Fibroblast of lung (primary cell): ENCODE data around the gene RANBP1. TPM values are rescaled to one million over a fixed set of nuclear protein-coding genes. Genes with fewer than 3 reads are reported as not detected.

Source experiments
- DNase-seq, 2 donors: peaks; one replicate each; pipeline versions ENCODE4 v3.0.0 to v3.0.0-alpha.2; 2010; ENCODE audit warnings: low read depth in 2 of 2
- H2AFZ ChIP-seq: 2 replicates; pipeline ENCODE4 v1.5.1; 2012; ENCODE audit warnings: low read length, control low read depth, inconsistent platforms
- H3K27ac ChIP-seq: 2 replicates; pipeline ENCODE4 v1.5.1; 2011; ENCODE audit warnings: low read length, control low read depth; ENCODE audit not compliant: insufficient read depth
- H3K27me3 ChIP-seq: 2 replicates; pipeline ENCODE4 v1.5.1; 2011; ENCODE audit warnings: mild to moderate bottlenecking, low read length; ENCODE audit not compliant: control insufficient read depth, insufficient read depth
- H3K36me3 ChIP-seq: 2 replicates; pipeline ENCODE4 v1.5.1; 2011; ENCODE audit warnings: low read length; ENCODE audit not compliant: control insufficient read depth, insufficient read depth
- H3K4me1 ChIP-seq: 2 replicates; pipeline ENCODE4 v1.5.1; 2011; ENCODE audit warnings: low read length; ENCODE audit not compliant: control insufficient read depth, insufficient read depth; ENCODE audit errors: extremely low read depth
- H3K4me2 ChIP-seq: 2 replicates; pipeline ENCODE4 v1.5.1; 2011; ENCODE audit warnings: low read length, control low read depth; ENCODE audit not compliant: insufficient read depth; ENCODE audit errors: extremely low read depth
- H3K4me3 ChIP-seq, 4 experiments: fragments of 200-600 bp in 1 of 4; sonication (generic) in 1 of 4; replicated peaks in 1 of 4; 2 replicates each; pipeline ENCODE4 v1.5.1; 2011 to 2016; ENCODE audit warnings: low read length in 4 of 4, low read depth in 3 of 4, mild to moderate bottlenecking in 3 of 4, control low read depth in 2 of 4, inconsistent platforms in 1 of 4, mixed read lengths in 1 of 4; ENCODE audit not compliant: insufficient read depth in 1 of 4; ENCODE audit errors: control extremely low read depth in 1 of 4
- H3K79me2 ChIP-seq: 2 replicates; pipeline ENCODE4 v1.5.1; 2012; ENCODE audit warnings: mild to moderate bottlenecking, low read length, inconsistent platforms; ENCODE audit not compliant: control insufficient read depth, insufficient read depth
- H3K9ac ChIP-seq: 2 replicates; pipeline ENCODE4 v1.5.1; 2011; ENCODE audit warnings: mild to moderate bottlenecking, low read length, control low read depth; ENCODE audit not compliant: insufficient read depth
- H3K9me3 ChIP-seq: 2 replicates; pipeline ENCODE4 v1.5.1; 2012; ENCODE audit warnings: low read depth, low read length; ENCODE audit not compliant: control insufficient read depth, insufficient read depth
- H4K20me1 ChIP-seq: 2 replicates; pipeline ENCODE4 v1.5.1; 2011; ENCODE audit warnings: low read length; ENCODE audit not compliant: control insufficient read depth, insufficient read depth; ENCODE audit errors: extremely low read depth
- CTCF ChIP-seq, 2 donors: IDR thresholded peaks in 1 of 2; conservative IDR thresholded peaks in 1 of 2; 1 replicate in 1 of 2; 2 replicates in 1 of 2; pipeline ENCODE4 v1.5.1; 2011 to 2012; ENCODE audit warnings: low read length in 2 of 2, control low read depth in 1 of 2, inconsistent platforms in 1 of 2, low read depth in 1 of 2, mild to moderate bottlenecking in 1 of 2
- EZH2 ChIP-seq: IDR thresholded peaks from 2 replicates; pipeline ENCODE4 v1.5.1; 2012; ENCODE audit warnings: low read length, control low read depth, mild to moderate bottlenecking; ENCODE audit errors: missing control alignments
- polyA plus RNA-seq, 2 donors: library from polyadenylated mRNA; depleted of rRNA in 1 of 2; stranded (reverse) in 1 of 2; unstranded in 1 of 2; fragments of >200 nt; gene quantifications; 2 replicates each; pipeline ENCODE4 v1.2.1, GENCODE V29; 2011 to 2012; ENCODE audit warnings: missing spikeins in 1 of 2
- total RNA-seq: library from RNA; depleted of rRNA; stranded (reverse); fragments of >200 nt; gene quantifications from 2 replicates; pipeline ENCODE4 v1.2.1, GENCODE V29; 2014

The RANBP1 gene
- total and polyA plus RNA-seq, 2 donors (not counting 1 experiment from before 2014, with no cell fraction given): 88.5 to 178 TPM

- Histone ChIP-seq H2AFZ (no peak overlapping the region), H3K27ac (no peak overlapping the region)
- no peak for DNase-seq
These were observed 9.6 kb downstream of the RANBP1 start for GRCh38 chr22:20125201-20126174.

GRCh38 chr22:20126284-20127029, 10.6 kb downstream of the RANBP1 start:
- Histone ChIP-seq H3K9ac (no peak overlapping the region), H3K4me1 (no peaks in the 10 kb centered on the region), H3K36me3 (peaks cover 25% of the 10 kb centered on the region), H3K79me2 (peaks cover 21% of the 10 kb centered on the region), H3K27me3 (no peaks in the 10 kb centered on the region), H3K9me3 (no peaks in the 10 kb centered on the region), H2AFZ (no peak overlapping the region), H3K27ac (no peak overlapping the region), H4K20me1 (no peaks in the 10 kb centered on the region), H3K4me2 (no peak overlapping the region), H3K4me3 (no peak overlapping the region)
- TF ChIP-seq EZH2: no peak
- no peak for TF ChIP-seq CTCF (conservative IDR thresholded peaks at IDR 0.05 in 1 of 2, IDR thresholded peaks at IDR 0.05 in 1 of 2; ENCODE audit: low read depth in 1 of 2, low read length in 2 of 2)
- DNase-seq: no peak

More at GRCh38 chr22:20125201-20126174, 9.6 kb downstream of the RANBP1 start:
- Histone ChIP-seq H3K4me1 (no peaks in the 10 kb centered on the region), H3K4me2 (no peak overlapping the region), H3K27me3 (no peaks in the 10 kb centered on the region), H3K4me3 (no peak overlapping the region), H3K9ac (no peak overlapping the region), H4K20me1 (no peaks in the 10 kb centered on the region), H3K79me2 (peaks cover 30% of the 10 kb centered on the region), H3K9me3 (no peaks in the 10 kb centered on the region), H3K36me3 (peaks cover 27% of the 10 kb centered on the region)
- TF ChIP-seq CTCF (conservative IDR thresholded peaks at IDR 0.05 in 1 of 2, IDR thresholded peaks at IDR 0.05 in 1 of 2; ENCODE audit: low read depth in 1 of 2, low read length in 2 of 2) (no peak), EZH2 (no peak)

GRCh38 chr22:20127318-20127868, 11.5 kb downstream of the RANBP1 start:
- no peak overlapping the region for H3K27ac ChIP-seq
- TF ChIP-seq CTCF (conservative IDR thresholded peaks at IDR 0.05 in 1 of 2, IDR thresholded peaks at IDR 0.05 in 1 of 2; ENCODE audit: low read depth in 1 of 2, low read length in 2 of 2): no peak
- TF ChIP-seq EZH2: no peak
- H3K36me3 ChIP-seq: peaks cover 21% of the 10 kb centered on the region
- H3K4me2 ChIP-seq: no peak overlapping the region
- H4K20me1 ChIP-seq: no peaks in the 10 kb centered on the region
- H2AFZ ChIP-seq: no peak overlapping the region
- no peaks in the 10 kb centered on the region for H3K9me3 ChIP-seq
- H3K27me3 ChIP-seq: no peaks in the 10 kb centered on the region
- DNase-seq: no peak
- peaks cover 15% of the 10 kb centered on the region for H3K79me2 ChIP-seq
- no peak overlapping the region for H3K4me3 ChIP-seq
- H3K4me1 ChIP-seq: no peaks in the 10 kb centered on the region
- no peak overlapping the region for H3K9ac ChIP-seq
